GM20000 (cell line): ENCODE data around the gene TMEM120B.

Experiments used
- DNase-seq: peaks from one replicate; pipeline ENCODE4 v3.0.0; 2012; ENCODE audit warnings: low spot score
- TF ChIP-seq, protein P1 (sequence below): IDR thresholded peaks from 2 replicates; pipeline ENCODE4 v1.5.1; 2012; ENCODE audit warnings: mild to moderate bottlenecking, control low read depth; ENCODE audit errors: extremely low read depth, missing control alignments

Gene TMEM120B

DNA sequence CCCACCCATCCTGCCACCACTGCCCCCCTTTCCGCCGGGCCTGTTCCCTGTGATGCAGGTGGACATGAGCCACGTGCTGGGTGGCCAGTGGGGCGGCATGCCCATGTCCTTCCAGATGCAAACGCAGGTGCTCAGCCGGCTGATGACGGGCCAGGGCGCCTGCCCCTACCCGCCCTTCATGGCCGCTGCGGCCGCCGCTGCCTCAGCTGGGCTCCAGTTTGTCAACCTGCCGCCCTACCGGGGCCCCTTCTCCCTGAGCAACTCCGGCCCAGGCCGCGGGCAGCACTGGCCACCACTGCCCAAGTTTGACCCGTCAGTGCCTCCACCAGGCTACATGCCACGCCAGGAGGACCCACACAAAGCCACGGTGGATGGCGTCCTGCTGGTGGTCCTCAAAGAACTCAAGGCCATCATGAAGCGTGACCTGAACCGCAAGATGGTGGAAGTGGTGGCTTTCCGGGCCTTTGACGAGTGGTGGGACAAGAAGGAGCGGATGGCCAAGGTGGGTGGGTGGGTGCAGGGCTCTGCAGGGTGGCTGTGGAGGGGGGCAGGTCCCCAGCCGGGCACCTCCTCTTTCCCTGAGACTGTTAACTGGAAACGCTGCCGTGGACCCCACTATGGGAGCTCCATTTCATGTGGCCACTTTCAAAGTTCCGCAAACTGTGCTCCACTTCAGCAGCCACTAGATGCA, 102.0 kb downstream of the TMEM120B start:
- TF ChIP-seq, protein P1, sequence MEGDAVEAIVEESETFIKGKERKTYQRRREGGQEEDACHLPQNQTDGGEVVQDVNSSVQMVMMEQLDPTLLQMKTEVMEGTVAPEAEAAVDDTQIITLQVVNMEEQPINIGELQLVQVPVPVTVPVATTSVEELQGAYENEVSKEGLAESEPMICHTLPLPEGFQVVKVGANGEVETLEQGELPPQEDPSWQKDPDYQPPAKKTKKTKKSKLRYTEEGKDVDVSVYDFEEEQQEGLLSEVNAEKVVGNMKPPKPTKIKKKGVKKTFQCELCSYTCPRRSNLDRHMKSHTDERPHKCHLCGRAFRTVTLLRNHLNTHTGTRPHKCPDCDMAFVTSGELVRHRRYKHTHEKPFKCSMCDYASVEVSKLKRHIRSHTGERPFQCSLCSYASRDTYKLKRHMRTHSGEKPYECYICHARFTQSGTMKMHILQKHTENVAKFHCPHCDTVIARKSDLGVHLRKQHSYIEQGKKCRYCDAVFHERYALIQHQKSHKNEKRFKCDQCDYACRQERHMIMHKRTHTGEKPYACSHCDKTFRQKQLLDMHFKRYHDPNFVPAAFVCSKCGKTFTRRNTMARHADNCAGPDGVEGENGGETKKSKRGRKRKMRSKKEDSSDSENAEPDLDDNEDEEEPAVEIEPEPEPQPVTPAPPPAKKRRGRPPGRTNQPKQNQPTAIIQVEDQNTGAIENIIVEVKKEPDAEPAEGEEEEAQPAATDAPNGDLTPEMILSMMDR, result no peak
- DNase-seq, result no peak

DNA sequence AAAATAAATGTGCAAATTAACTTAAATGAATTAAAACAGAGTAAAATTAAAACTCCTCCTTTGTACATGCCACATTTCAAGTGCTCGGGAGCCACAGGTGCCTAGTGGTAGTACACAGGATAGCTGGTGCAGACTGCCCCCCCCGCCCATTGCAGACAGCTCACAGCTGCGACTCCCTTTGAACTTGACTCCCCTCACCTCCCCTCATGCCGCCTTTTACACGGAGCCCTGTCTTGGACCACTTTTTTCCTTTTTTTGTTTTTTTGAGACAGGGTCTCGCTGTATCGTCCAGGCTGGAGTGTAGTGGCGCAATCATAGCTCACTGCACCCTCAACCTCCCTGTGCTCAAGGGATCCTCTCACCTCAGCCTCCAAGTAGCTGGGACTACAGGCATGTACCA, 102.7 kb downstream of the TMEM120B start:
- no peak for DNase-seq
- TF ChIP-seq, protein P1, result no peak

DNA sequence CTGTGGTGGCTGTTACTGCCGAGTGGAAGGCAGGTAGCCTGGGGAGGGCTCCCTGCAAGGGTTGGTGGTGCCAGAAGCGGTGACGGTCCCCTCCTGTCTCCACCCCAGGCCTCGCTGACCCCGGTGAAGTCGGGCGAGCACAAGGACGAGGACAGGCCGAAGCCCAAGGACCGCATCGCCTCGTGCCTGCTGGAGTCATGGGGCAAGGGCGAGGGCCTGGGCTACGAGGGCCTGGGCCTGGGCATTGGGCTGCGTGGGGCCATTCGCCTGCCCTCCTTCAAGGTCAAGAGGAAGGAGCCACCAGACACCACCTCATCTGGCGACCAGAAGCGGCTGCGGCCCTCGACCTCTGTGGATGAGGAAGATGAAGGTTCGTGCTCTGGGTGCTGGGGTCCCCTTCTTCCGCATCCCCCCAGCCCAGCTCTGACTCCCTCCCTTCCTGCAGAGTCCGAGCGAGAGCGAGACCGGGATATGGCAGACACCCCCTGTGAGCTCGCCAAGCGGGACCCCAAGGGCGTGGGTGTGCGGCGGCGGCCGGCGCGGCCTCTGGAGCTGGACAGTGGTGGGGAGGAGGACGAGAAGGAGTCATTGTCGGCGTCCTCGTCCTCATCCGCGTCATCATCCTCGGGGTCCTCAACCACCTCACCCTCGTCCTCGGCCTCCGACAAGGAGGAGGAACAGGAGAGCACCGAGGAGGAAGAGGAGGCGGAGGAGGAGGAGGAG, 104.5 kb downstream of the TMEM120B start:
- TF ChIP-seq, protein P1, result no peak
- no peak for DNase-seq

DNA sequence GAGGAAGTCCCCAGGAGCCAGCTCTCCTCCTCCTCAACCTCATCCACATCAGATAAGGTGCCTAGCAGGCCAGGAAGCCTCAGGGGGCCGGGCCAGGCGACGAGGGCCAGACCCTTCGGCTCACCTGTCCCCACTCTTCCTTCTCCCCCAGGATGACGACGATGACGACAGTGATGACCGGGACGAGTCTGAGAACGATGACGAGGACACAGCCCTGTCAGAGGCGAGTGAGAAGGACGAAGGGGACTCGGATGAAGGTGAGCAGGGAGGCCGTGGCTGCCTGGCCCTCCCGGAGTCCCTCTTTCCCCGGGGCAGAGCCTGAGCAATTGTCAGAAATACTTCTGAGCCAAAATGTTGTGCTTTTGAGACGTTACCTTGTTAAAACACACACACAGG, 105.1 kb downstream of the TMEM120B start:
- TF ChIP-seq, protein P1, result no peak
- DNase-seq, result no peak

DNA sequence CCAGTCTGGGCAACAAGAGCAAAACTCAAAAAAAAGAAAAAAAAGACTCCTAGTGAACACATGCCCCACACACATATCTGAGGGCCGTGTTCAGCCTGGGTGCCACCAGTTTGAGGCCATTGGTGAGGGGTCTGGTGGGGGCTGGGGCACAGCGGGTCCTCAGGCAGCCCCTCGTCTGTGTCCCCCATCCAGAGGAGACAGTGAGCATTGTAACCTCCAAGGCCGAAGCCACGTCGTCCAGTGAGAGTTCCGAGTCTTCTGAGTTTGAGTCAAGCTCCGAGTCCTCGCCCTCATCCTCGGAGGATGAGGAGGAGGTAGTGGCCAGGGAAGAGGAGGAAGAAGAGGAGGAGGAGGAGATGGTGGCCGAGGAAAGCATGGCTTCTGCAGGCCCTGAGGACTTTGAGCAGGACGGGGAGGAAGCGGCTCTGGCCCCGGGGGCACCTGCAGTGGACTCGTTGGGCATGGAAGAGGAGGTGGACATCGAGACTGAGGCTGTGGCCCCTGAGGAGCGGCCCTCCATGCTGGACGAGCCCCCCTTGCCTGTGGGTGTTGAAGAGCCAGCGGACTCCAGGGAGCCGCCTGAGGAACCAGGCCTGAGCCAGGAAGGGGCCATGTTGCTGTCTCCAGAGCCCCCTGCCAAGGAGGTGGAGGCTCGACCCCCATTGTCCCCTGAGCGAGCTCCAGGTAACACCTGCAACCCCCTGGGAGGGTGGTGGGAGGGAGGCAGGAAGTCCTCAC, 106.8 kb downstream of the TMEM120B start:
- TF ChIP-seq, protein P1, result no peak
- DNase-seq, result no peak

DNA sequence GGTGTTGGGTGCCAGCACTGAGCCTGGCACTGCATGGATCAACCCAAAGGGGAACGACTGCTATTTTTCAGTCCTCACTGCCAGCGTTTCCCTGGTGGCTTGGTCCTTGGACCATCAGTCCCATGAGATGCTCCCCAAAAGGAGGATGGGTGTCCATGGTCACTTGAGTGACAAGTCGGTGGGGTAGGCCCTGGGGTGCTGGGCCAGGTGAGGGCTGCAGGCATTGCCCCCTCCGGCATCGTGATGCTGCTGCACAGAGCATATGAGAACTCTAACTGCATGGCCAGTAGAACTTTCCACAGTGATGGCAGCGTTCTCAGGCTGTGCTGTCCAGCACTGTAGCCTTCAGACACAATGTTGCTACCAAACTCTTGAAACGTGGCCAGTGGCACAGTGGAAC, 107.5 kb downstream of the TMEM120B start:
- DNase-seq, result no peak
- TF ChIP-seq, protein P1, result no peak
